Measurements from ENCODE around the gene GABBR2. TPM values are rescaled to one million over a fixed set of nuclear protein-coding genes. Genes with fewer than 3 reads are reported as not detected.

GABBR2 gene
- total and polyA plus RNA-seq, 2 of the 8 experiments (the other 6 are each of a cell fraction or from before 2014, with no cell fraction given): 0.50 to 1.2 TPM

DNA sequence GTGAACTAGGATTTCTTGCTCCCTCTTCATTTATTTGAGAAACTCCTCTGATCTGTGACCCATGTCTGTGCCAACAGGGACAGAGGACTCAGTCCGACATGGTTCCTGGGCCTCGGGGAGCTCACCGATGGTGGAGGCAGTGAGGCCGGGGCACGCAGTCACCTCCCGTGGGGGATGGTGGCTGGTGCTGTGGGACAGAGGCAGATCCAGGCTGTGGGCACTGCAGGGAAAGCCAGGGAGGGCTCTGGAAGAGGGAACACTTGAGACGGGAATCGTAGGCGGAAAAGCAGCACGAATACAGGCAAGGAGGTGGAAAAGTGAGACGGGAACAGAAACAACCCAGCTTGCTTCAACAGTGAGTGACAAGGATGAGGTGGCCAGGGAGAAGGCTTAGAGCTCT, 127.8 kb downstream of the GABBR2 start:
- no peak overlapping the region for H2AK5ac ChIP-seq (ENCODE audit: low read depth, low read length)
- CTCF ChIA-PET (ENCODE audit: partially characterized antibody): interaction anchor here (1.0 kb wide), 1 partner anchor 58 kb away, joined by 3 read pairs; no protein-coding TSS in a partner anchor
- H3K4ac ChIP-seq (replicated peaks; ENCODE audit: insufficient read length, low read depth, low read length): no peak overlapping the region
- H3K27ac ChIP-seq (ENCODE audit: low read depth, low read length): no peak overlapping the region
- DNase-seq (ENCODE audit: low read depth in 1 of 2, low spot score in 2 of 2): no peak
- no peak overlapping the region for H2BK12ac ChIP-seq (ENCODE audit: low read depth, low read length)
- no peak overlapping the region for H4K8ac ChIP-seq (ENCODE audit: extremely low read depth, insufficient read depth, low read length)
- H3K23me2 ChIP-seq (ENCODE audit: low read depth, low read length): peaks cover 5% of the 10 kb centered on the region; the same call in 1 of the 2 replicates
- H3K27me3 ChIP-seq (replicated peaks in 1 of 4; ENCODE audit: control insufficient read depth in 3 of 4, extremely low read depth in 1 of 4, insufficient read depth in 3 of 4, low read length in 3 of 4): no peaks in the 10 kb centered on the region
- H3K4me2 ChIP-seq (ENCODE audit: insufficient read depth in 1 of 2, low read depth in 2 of 2, low read length in 2 of 2): no peak overlapping the region
- H3K23ac ChIP-seq (ENCODE audit: insufficient read length): no peak overlapping the region
- whole genome bisulfite sequencing, 2 experiments (ENCODE audit: extremely low coverage in 1 of 2, insufficient coverage in 1 of 2, insufficient read length in 1 of 2, insufficient replicate concordance in 2 of 2, low coverage in 1 of 2, low lambda C conversion rate in 2 of 2, missing lambda C conversion rate in 1 of 2): 84% methylated on average over 11 of the region's 11 CpGs; no CpG with 5 or more reads in 1 of the 2 experiments
- H3K9me3 ChIP-seq (ENCODE audit: insufficient read depth in 2 of 2, low read depth in 1 of 2, low read length in 1 of 2): no peaks in the 10 kb centered on the region
- H3K4me3 ChIP-seq (ENCODE audit: extremely low read depth in 1 of 4, insufficient read depth in 2 of 4, low read depth in 3 of 4, low read length in 4 of 4): no peak overlapping the region
- POLR2A ChIA-PET (ENCODE audit: partially characterized antibody): no interaction called here
- H4K5ac ChIP-seq (ENCODE audit: insufficient read length, low read depth, low read length): no peak overlapping the region
- H3K4me1 ChIP-seq (replicated peaks in 1 of 4; ENCODE audit: control insufficient read depth in 3 of 4, insufficient read depth in 4 of 4, low read length in 3 of 4): no peaks in the 10 kb centered on the region; a peak in 1 of 7 replicates
- no peak overlapping the region for H2BK120ac ChIP-seq (replicated peaks; ENCODE audit: low read depth, low read length)
- H3K79me1 ChIP-seq (ENCODE audit: low read depth, low read length): no peaks in the 10 kb centered on the region
- no peak overlapping the region for H3K56ac ChIP-seq (replicated peaks; ENCODE audit: insufficient read length, low read depth, low read length)
- no peaks in the 10 kb centered on the region for H3K79me2 ChIP-seq (ENCODE audit: control insufficient read depth in 1 of 2, insufficient read depth in 2 of 2, low read length in 2 of 2)
- FAIRE-seq: no peak
- H3K14ac ChIP-seq (ENCODE audit: insufficient read length): no peak overlapping the region
- peaks cover 0 to 2% of the 10 kb centered on the region in 2 experiments for H4K20me1 ChIP-seq (replicated peaks in 1 of 2; ENCODE audit: control insufficient read depth in 1 of 2, insufficient read depth in 2 of 2, low read length in 2 of 2)
- H3K36me3 ChIP-seq (ENCODE audit: control insufficient read depth in 2 of 4, insufficient read depth in 4 of 4, low read length in 3 of 4): no peaks in the 10 kb centered on the region
- no peak overlapping the region for H2AFZ ChIP-seq (ENCODE audit: low read length)
- no peak overlapping the region for H3K18ac ChIP-seq (ENCODE audit: extremely low read depth, low read length)
- no peak overlapping the region for H3K9ac ChIP-seq (replicated peaks in 1 of 4; ENCODE audit: extremely low read depth in 1 of 4, low read depth in 3 of 4, low read length in 3 of 4)
- no peak overlapping the region for H2BK20ac ChIP-seq (ENCODE audit: low read length)
- H2BK15ac ChIP-seq (ENCODE audit: low read length): no peak overlapping the region
- no peak overlapping the region for H4K91ac ChIP-seq (replicated peaks; ENCODE audit: insufficient read length, low read length)
- no peak overlapping the region for H2BK5ac ChIP-seq (ENCODE audit: low read depth, low read length)
- TF ChIP-seq SRF (IDR thresholded peaks at IDR 0.05; ENCODE audit: low read depth, low read length) (no peak), EGR1 (IDR thresholded peaks at IDR 0.05; ENCODE audit: borderline replicate concordance, low read depth, low read length) (no peak)
- TF ChIP-seq, protein P1, sequence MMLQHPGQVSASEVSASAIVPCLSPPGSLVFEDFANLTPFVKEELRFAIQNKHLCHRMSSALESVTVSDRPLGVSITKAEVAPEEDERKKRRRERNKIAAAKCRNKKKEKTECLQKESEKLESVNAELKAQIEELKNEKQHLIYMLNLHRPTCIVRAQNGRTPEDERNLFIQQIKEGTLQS (IDR thresholded peaks at IDR 0.05; ENCODE audit: insufficient read depth, low read depth, low read length): no peak

All from H1 (cell line).